Myocyte (in vitro differentiated cells): ENCODE measurements around the gene GPR143. TPM values are rescaled to one million over a fixed set of nuclear protein-coding genes. Genes with fewer than 3 reads are reported as not detected.
"Not testable (repeated sequence)": the region's sequence is repeated elsewhere in the genome, so short reads cannot be mapped to it uniquely, and the experiment has no call there.

Source experiments
- DNase-seq: peaks from one replicate; pipeline ENCODE4 v3.0.0-alpha.2; 2012; ENCODE audit warnings: low read depth
- polyA plus RNA-seq: library from polyadenylated mRNA; unstranded; fragments of >200 nt; gene quantifications from one replicate; pipeline ENCODE4 v1.2.1, GENCODE V29; 2012; ENCODE audit warnings: missing spikeins
- total RNA-seq: library from RNA; depleted of rRNA; stranded (reverse); fragments of >200 nt; gene quantifications from 2 replicates; pipeline ENCODE4 v1.2.3, GENCODE V29; 2014

GPR143 gene
- not detected in 2 replicates for total RNA-seq
- not detected for polyA plus RNA-seq

GRCh38 chrX:9765737-9766097 lies at the start of gene GPR143:
Gene GPR143 (minus strand): TSS chrX:9765847. CDS start chrX:9765817, 30 bp downstream.
- DNase-seq, result no peak

GRCh38 chrX:9811086-9811485 lies 45.4 kb upstream of the GPR143 start:
- DNase-seq, result not testable (repeated sequence)

- DNase-seq, result not testable (repeated sequence)
Observed at GRCh38 chrX:9809876-9810275, 44.2 kb upstream of the GPR143 start.

- no peak for DNase-seq
Observed at GRCh38 chrX:9807355-9808182, 41.9 kb upstream of the GPR143 start.

- no peak for DNase-seq
Observed at GRCh38 chrX:9805956-9806355, 40.3 kb upstream of the GPR143 start.

GRCh38 chrX:9804444-9804843 lies 38.8 kb upstream of the GPR143 start:
- DNase-seq, result peak; percentile 18

- DNase-seq, result no peak
Observed at GRCh38 chrX:9802737-9803136, 37.1 kb upstream of the GPR143 start.

- no peak for DNase-seq
Observed at GRCh38 chrX:9797384-9798360, 32.0 kb upstream of the GPR143 start.

- DNase-seq, result no peak
Observed at GRCh38 chrX:9794495-9794894, 28.8 kb upstream of the GPR143 start.

- no peak for DNase-seq
Observed at GRCh38 chrX:9790866-9791265, 25.2 kb upstream of the GPR143 start.

- DNase-seq, result no peak
Observed at GRCh38 chrX:9789555-9789954, 23.9 kb upstream of the GPR143 start.

- DNase-seq, result no peak
Observed at GRCh38 chrX:9788911-9789310, 23.3 kb upstream of the GPR143 start.

- DNase-seq, result no peak
Observed at GRCh38 chrX:9786798-9787635, 21.4 kb upstream of the GPR143 start.

- peak; percentile 3 for DNase-seq
Observed at GRCh38 chrX:9785944-9786797, 20.5 kb upstream of the GPR143 start, which contains the start of gene SHROOM2. Gene SHROOM2 (plus strand): TSS chrX:9786429. CDS start chrX:9786546, 117 bp downstream.

- DNase-seq, result no peak
Observed at GRCh38 chrX:9785254-9785943, 19.8 kb upstream of the GPR143 start.

- DNase-seq, result no peak
Observed at GRCh38 chrX:9784332-9784731, 18.7 kb upstream of the GPR143 start.

- no peak for DNase-seq
Observed at GRCh38 chrX:9781941-9782340, 16.3 kb upstream of the GPR143 start.

GRCh38 chrX:9775930-9776329 lies 10.3 kb upstream of the GPR143 start:
- no peak for DNase-seq

- no peak for DNase-seq
Observed at GRCh38 chrX:9772943-9773342, 7.3 kb upstream of the GPR143 start.
